ENCODE results near the gene RRP8. TPM values are rescaled to one million over a fixed set of nuclear protein-coding genes. Genes with fewer than 3 reads are reported as not detected.

The RRP8 gene
- total RNA-seq, 1 donor from 2014 or later: 23.9 TPM

GRCh38 chr11:6648501-6648900 is 45.1 kb upstream of the RRP8 start:
- peaks cover 22% of the 10 kb centered on the region for H3K4me1 ChIP-seq (ENCODE audit: insufficient read depth, low read length)
- H3K4me3 Mint-ChIP-seq (ENCODE audit: unreplicated experiment): no peak overlapping the region
- no peak overlapping the region for H3K4me2 ChIP-seq (ENCODE audit: low read length)
- FAIRE-seq (no peak), DNase-seq (ENCODE audit: low read depth) (no peak)
- peaks cover 38% of the 10 kb centered on the region for H3K27me3 ChIP-seq (ENCODE audit: insufficient read depth, low read length)
- no peak overlapping the region for H2AFZ ChIP-seq (ENCODE audit: low read depth, low read length)
- H3K36me3 Mint-ChIP-seq (ENCODE audit: low read depth, unreplicated experiment): no peaks in the 10 kb centered on the region
- TF ChIP-seq CTCF (IDR thresholded peaks at IDR 0.05; ENCODE audit: insufficient read depth, low read depth, low read length) (no peak), EZH2 (IDR thresholded peaks at IDR 0.05; ENCODE audit: insufficient read depth, low read length) (no peak)
- H3K79me2 ChIP-seq (ENCODE audit: insufficient read depth, low read length): no peaks in the 10 kb centered on the region
- peaks cover 22% of the 10 kb centered on the region for H4K20me1 ChIP-seq (ENCODE audit: insufficient read depth, low read length)
- H3K27ac ChIP-seq (ENCODE audit: low read depth, low read length): no peak overlapping the region
- peaks cover 2% of the 10 kb centered on the region for H3K9me3 Mint-ChIP-seq (ENCODE audit: unreplicated experiment)
- no peaks in the 10 kb centered on the region for H3K9me3 ChIP-seq (ENCODE audit: insufficient read depth, low read depth, low read length)
- H3K27me3 Mint-ChIP-seq (ENCODE audit: low read depth, unreplicated experiment): peaks cover 7% of the 10 kb centered on the region
- H3K36me3 ChIP-seq (ENCODE audit: insufficient read depth, low read length): no peaks in the 10 kb centered on the region
- H3K4me1 Mint-ChIP-seq (ENCODE audit: low read depth, unreplicated experiment): no peaks in the 10 kb centered on the region
- no peak overlapping the region for H3K9ac ChIP-seq (ENCODE audit: low read length)
- H3K4me3 ChIP-seq (ENCODE audit: insufficient read depth, low read depth, low read length): no peak overlapping the region
- no peak overlapping the region for H3K27ac Mint-ChIP-seq (ENCODE audit: unreplicated experiment)

GRCh38 chr11:6647836-6648235 is 44.4 kb upstream of the RRP8 start:
- Histone ChIP-seq H3K4me1 (ENCODE audit: insufficient read depth, low read length) (peaks cover 22% of the 10 kb centered on the region), H3K36me3 (ENCODE audit: insufficient read depth, low read length) (no peaks in the 10 kb centered on the region), H2AFZ (ENCODE audit: low read depth, low read length) (no peak overlapping the region), H3K27me3 (ENCODE audit: insufficient read depth, low read length) (peaks cover 33% of the 10 kb centered on the region), H3K9me3 (ENCODE audit: insufficient read depth, low read depth, low read length) (no peaks in the 10 kb centered on the region), H4K20me1 (ENCODE audit: insufficient read depth, low read length) (peaks cover 18% of the 10 kb centered on the region), H3K79me2 (ENCODE audit: insufficient read depth, low read length) (no peaks in the 10 kb centered on the region), H3K4me2 (ENCODE audit: low read length) (no peak overlapping the region), H3K4me3 (ENCODE audit: insufficient read depth, low read depth, low read length) (no peak overlapping the region), H3K9ac (ENCODE audit: low read length) (no peak overlapping the region), H3K27ac (ENCODE audit: low read depth, low read length) (no peak overlapping the region)
- Mint-ChIP-seq H3K4me1 (ENCODE audit: low read depth, unreplicated experiment) (no peaks in the 10 kb centered on the region), H3K36me3 (ENCODE audit: low read depth, unreplicated experiment) (no peaks in the 10 kb centered on the region), H3K27me3 (ENCODE audit: low read depth, unreplicated experiment) (peaks cover 7% of the 10 kb centered on the region), H3K4me3 (ENCODE audit: unreplicated experiment) (no peak overlapping the region), H3K27ac (ENCODE audit: unreplicated experiment) (no peak overlapping the region), H3K9me3 (ENCODE audit: unreplicated experiment) (peaks cover 2% of the 10 kb centered on the region)
- FAIRE-seq (no peak), DNase-seq (ENCODE audit: low read depth) (no peak)
- no peak for TF ChIP-seq CTCF (IDR thresholded peaks at IDR 0.05; ENCODE audit: insufficient read depth, low read depth, low read length)
- no peak for TF ChIP-seq EZH2 (IDR thresholded peaks at IDR 0.05; ENCODE audit: insufficient read depth, low read length)

- Histone ChIP-seq H3K9me3 (ENCODE audit: insufficient read depth, low read depth, low read length) (no peaks in the 10 kb centered on the region), H3K4me1 (ENCODE audit: insufficient read depth, low read length) (peaks cover 22% of the 10 kb centered on the region), H3K27me3 (ENCODE audit: insufficient read depth, low read length) (peaks cover 26% of the 10 kb centered on the region), H3K27ac (ENCODE audit: low read depth, low read length) (no peak overlapping the region), H3K79me2 (ENCODE audit: insufficient read depth, low read length) (no peaks in the 10 kb centered on the region), H3K4me3 (ENCODE audit: insufficient read depth, low read depth, low read length) (no peak overlapping the region), H2AFZ (ENCODE audit: low read depth, low read length) (no peak overlapping the region), H3K9ac (ENCODE audit: low read length) (no peak overlapping the region), H3K4me2 (ENCODE audit: low read length) (peak overlapping the region; percentile 73), H4K20me1 (ENCODE audit: insufficient read depth, low read length) (peaks cover 17% of the 10 kb centered on the region), H3K36me3 (ENCODE audit: insufficient read depth, low read length) (no peaks in the 10 kb centered on the region)
- FAIRE-seq (no peak), DNase-seq (ENCODE audit: low read depth) (no peak)
- Mint-ChIP-seq H3K4me1 (ENCODE audit: low read depth, unreplicated experiment) (no peaks in the 10 kb centered on the region), H3K9me3 (ENCODE audit: unreplicated experiment) (peaks cover 2% of the 10 kb centered on the region), H3K36me3 (ENCODE audit: low read depth, unreplicated experiment) (no peaks in the 10 kb centered on the region), H3K4me3 (ENCODE audit: unreplicated experiment) (no peak overlapping the region), H3K27me3 (ENCODE audit: low read depth, unreplicated experiment) (peaks cover 7% of the 10 kb centered on the region), H3K27ac (ENCODE audit: unreplicated experiment) (no peak overlapping the region)
- no peak for TF ChIP-seq CTCF (IDR thresholded peaks at IDR 0.05; ENCODE audit: insufficient read depth, low read depth, low read length)
- no peak for TF ChIP-seq EZH2 (IDR thresholded peaks at IDR 0.05; ENCODE audit: insufficient read depth, low read length)
Observed at GRCh38 chr11:6646918-6647679, 43.7 kb upstream of the RRP8 start.
